K562 (cell line): ENCODE results near the gene AZU1. TPM values are rescaled to one million over a fixed set of nuclear protein-coding genes. Genes with fewer than 3 reads are reported as not detected.

Experiments used
- ARHGAP35 ChIP-seq: fragments of 450-650 bp; IDR thresholded peaks from 2 replicates; pipeline ENCODE4 v1.6.1; 2018; ENCODE audit not compliant: partially characterized antibody
- CBX5 ChIP-seq: IDR thresholded peaks from 2 replicates; pipeline ENCODE4 v1.6.1; 2014; ENCODE audit warnings: low read depth, borderline replicate concordance
- HMGN3 ChIP-seq: IDR thresholded peaks from 2 replicates; pipeline ENCODE4 v1.6.1; 2011; ENCODE audit warnings: borderline replicate concordance, low read depth, mild to moderate bottlenecking, mixed read lengths, low read length; ENCODE audit not compliant: insufficient read length; ENCODE audit errors: extremely low read depth
- POLR2H ChIP-seq: IDR thresholded peaks from 2 replicates; pipeline ENCODE4 v1.6.1; 2016; ENCODE audit warnings: missing genetic modification characterization, low read depth, mild to moderate bottlenecking, control low read depth, missing compliant biosample characterization, moderate library complexity
- PYGO2 ChIP-seq: fragments of 450-650 bp; IDR thresholded peaks from 2 replicates; pipeline ENCODE4 v1.6.1; 2016; ENCODE audit warnings: mild to moderate bottlenecking, missing genetic modification characterization, moderate library complexity, missing compliant biosample characterization
- ZNF507 ChIP-seq: conservative IDR thresholded peaks from 2 replicates; pipeline ENCODE4 v1.6.1; 2017; ENCODE audit warnings: missing genetic modification characterization, missing compliant biosample characterization
- ZNF583 ChIP-seq: fragments of 250-450 bp; sonication (Bioruptor Pico); IDR thresholded peaks from 2 replicates; pipeline ENCODE4 v1.4.0; 2020
- ZSCAN29 ChIP-seq: fragments of 450-650 bp; IDR thresholded peaks from 2 replicates; pipeline ENCODE4 v1.6.1; 2017
- polyA plus RNA-seq, 8 experiments: library from polyadenylated mRNA; depleted of rRNA in 4 of 8; stranded (reverse) in 5 of 8; unstranded in 3 of 8; fragments of >200 nt; fragmentation: Nextera tagmentation in 2 of 8; fragmentation: Illumina TruSeq in 1 of 8; extraction: Ambion mirVana in 2 of 8; extraction: Trizol in 1 of 8; gene quantifications; 2 replicates each; pipeline versions ENCODE4 v1.2.1 to v1.2.3, GENCODE V29; 2011 to 2014; ENCODE audit warnings: inconsistent platforms in 1 of 8, missing spikeins in 1 of 8
- total RNA-seq, 7 experiments: library from RNA; depleted of rRNA in 6 of 7; stranded (reverse); fragments of >200 nt in 6 of 7; fragmentation: Illumina TruSeq in 2 of 7; extraction: Trizol in 2 of 7; gene quantifications; 2 replicates each; pipeline versions ENCODE4 v1.2.1 to v1.2.3, GENCODE V29; 2011 to 2021; ENCODE audit warnings: low replicate concordance in 1 of 7
- TF ChIP-seq, protein P1 (sequence below): fragments of 450-650 bp; IDR thresholded peaks from 2 replicates; pipeline ENCODE4 v1.6.1; 2016; ENCODE audit warnings: mild to moderate bottlenecking
- TF ChIP-seq, protein P2 (sequence below): fragments of 200-800 bp; sonication (Bioruptor generic); IDR thresholded peaks from 2 replicates; pipeline ENCODE4 v1.6.1; 2017; ENCODE audit warnings: missing genetic modification characterization, missing compliant biosample characterization
- TF ChIP-seq, protein P3 (sequence below): fragments of 200-800 bp; sonication (Bioruptor generic); IDR thresholded peaks from 2 replicates; pipeline ENCODE4 v1.6.1; 2016; ENCODE audit warnings: missing genetic modification characterization, missing compliant biosample characterization
- TF ChIP-seq, protein P4 (sequence below), 2 experiments: fragments of 200-800 bp in 1 of 2; sonication (Bioruptor generic) in 1 of 2; sonication (generic) in 1 of 2; formaldehyde crosslinking in 1 of 2; IDR thresholded peaks in 1 of 2; conservative IDR thresholded peaks in 1 of 2; 2 replicates each; pipeline versions ENCODE4 v1.5.0 to v1.6.1; 2016 to 2020; ENCODE audit warnings: missing compliant biosample characterization in 1 of 2, missing genetic modification characterization in 1 of 2, missing genetic modification reagents in 1 of 2
- TF ChIP-seq, protein P5 (sequence below): fragments of 450-650 bp; formaldehyde crosslinking; IDR thresholded peaks from 2 replicates; pipeline ENCODE4 v1.4.0; 2020; ENCODE audit warnings: mild to moderate bottlenecking

AZU1 gene
- total and polyA plus RNA-seq, 9 of the 15 experiments (the other 6 are each of a cell fraction or from before 2014, with no cell fraction given): 0.29 to 1.9 (median 0.59) TPM; not detected in 3

DNA sequence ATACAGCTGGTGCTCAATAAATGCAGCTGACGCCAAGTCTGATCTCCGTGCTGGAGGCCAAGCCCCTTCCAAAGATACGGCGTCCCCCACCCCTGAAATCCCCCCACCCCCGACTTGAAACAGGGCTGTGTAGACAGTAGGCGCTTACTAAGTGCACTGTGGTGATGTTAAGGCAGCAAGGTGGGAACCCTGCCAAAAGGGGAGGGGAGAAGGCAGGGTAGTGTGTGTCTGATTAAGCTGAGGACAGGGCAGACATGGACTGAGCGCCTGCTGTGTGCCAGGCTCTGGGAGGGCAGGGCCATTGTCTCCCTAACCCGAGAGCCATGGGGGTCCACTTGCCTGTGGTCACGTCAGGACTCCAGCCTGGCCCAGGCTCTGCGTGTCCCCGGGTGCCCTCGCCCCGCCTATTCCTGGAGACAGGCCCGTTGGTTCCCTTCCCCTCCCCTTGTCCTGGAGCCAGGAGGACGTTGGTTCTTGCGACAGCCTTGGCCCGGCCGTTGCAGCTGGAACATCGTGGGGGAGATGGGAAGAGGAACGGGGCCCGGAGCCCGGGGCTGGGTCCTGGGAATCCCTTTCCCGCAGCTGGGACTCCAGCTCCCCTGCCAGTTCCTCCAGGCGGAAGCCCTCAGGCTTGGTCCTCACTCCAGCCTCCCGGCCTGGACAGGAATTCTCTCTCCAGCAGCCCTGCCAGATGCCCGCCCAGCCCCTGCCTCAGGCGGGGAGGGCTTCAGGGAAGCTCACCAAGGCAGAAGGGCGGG, 22.8 kb downstream of the AZU1 start (continued):
- TF ChIP-seq ZNF507 (tag): no peak
- no peak for TF ChIP-seq PYGO2
- TF ChIP-seq, protein P1, sequence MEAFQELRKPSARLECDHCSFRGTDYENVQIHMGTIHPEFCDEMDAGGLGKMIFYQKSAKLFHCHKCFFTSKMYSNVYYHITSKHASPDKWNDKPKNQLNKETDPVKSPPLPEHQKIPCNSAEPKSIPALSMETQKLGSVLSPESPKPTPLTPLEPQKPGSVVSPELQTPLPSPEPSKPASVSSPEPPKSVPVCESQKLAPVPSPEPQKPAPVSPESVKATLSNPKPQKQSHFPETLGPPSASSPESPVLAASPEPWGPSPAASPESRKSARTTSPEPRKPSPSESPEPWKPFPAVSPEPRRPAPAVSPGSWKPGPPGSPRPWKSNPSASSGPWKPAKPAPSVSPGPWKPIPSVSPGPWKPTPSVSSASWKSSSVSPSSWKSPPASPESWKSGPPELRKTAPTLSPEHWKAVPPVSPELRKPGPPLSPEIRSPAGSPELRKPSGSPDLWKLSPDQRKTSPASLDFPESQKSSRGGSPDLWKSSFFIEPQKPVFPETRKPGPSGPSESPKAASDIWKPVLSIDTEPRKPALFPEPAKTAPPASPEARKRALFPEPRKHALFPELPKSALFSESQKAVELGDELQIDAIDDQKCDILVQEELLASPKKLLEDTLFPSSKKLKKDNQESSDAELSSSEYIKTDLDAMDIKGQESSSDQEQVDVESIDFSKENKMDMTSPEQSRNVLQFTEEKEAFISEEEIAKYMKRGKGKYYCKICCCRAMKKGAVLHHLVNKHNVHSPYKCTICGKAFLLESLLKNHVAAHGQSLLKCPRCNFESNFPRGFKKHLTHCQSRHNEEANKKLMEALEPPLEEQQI: no peak
- TF ChIP-seq ZSCAN29: no peak
- TF ChIP-seq CBX5: no peak
- TF ChIP-seq, protein P2, sequence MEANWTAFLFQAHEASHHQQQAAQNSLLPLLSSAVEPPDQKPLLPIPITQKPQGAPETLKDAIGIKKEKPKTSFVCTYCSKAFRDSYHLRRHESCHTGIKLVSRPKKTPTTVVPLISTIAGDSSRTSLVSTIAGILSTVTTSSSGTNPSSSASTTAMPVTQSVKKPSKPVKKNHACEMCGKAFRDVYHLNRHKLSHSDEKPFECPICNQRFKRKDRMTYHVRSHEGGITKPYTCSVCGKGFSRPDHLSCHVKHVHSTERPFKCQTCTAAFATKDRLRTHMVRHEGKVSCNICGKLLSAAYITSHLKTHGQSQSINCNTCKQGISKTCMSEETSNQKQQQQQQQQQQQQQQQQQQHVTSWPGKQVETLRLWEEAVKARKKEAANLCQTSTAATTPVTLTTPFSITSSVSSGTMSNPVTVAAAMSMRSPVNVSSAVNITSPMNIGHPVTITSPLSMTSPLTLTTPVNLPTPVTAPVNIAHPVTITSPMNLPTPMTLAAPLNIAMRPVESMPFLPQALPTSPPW (CRISPR knock-in tag): peak; percentile 69
- TF ChIP-seq, protein P3, sequence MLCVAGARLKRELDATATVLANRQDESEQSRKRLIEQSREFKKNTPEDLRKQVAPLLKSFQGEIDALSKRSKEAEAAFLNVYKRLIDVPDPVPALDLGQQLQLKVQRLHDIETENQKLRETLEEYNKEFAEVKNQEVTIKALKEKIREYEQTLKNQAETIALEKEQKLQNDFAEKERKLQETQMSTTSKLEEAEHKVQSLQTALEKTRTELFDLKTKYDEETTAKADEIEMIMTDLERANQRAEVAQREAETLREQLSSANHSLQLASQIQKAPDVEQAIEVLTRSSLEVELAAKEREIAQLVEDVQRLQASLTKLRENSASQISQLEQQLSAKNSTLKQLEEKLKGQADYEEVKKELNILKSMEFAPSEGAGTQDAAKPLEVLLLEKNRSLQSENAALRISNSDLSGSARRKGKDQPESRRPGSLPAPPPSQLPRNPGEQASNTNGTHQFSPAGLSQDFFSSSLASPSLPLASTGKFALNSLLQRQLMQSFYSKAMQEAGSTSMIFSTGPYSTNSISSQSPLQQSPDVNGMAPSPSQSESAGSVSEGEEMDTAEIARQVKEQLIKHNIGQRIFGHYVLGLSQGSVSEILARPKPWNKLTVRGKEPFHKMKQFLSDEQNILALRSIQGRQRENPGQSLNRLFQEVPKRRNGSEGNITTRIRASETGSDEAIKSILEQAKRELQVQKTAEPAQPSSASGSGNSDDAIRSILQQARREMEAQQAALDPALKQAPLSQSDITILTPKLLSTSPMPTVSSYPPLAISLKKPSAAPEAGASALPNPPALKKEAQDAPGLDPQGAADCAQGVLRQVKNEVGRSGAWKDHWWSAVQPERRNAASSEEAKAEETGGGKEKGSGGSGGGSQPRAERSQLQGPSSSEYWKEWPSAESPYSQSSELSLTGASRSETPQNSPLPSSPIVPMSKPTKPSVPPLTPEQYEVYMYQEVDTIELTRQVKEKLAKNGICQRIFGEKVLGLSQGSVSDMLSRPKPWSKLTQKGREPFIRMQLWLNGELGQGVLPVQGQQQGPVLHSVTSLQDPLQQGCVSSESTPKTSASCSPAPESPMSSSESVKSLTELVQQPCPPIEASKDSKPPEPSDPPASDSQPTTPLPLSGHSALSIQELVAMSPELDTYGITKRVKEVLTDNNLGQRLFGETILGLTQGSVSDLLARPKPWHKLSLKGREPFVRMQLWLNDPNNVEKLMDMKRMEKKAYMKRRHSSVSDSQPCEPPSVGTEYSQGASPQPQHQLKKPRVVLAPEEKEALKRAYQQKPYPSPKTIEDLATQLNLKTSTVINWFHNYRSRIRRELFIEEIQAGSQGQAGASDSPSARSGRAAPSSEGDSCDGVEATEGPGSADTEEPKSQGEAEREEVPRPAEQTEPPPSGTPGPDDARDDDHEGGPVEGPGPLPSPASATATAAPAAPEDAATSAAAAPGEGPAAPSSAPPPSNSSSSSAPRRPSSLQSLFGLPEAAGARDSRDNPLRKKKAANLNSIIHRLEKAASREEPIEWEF (CRISPR knock-in tag): no peak
- TF ChIP-seq, protein P4, sequence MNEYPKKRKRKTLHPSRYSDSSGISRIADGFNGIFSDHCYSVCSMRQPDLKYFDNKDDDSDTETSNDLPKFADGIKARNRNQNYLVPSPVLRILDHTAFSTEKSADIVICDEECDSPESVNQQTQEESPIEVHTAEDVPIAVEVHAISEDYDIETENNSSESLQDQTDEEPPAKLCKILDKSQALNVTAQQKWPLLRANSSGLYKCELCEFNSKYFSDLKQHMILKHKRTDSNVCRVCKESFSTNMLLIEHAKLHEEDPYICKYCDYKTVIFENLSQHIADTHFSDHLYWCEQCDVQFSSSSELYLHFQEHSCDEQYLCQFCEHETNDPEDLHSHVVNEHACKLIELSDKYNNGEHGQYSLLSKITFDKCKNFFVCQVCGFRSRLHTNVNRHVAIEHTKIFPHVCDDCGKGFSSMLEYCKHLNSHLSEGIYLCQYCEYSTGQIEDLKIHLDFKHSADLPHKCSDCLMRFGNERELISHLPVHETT (CRISPR knock-in tag; conservative IDR thresholded peaks at IDR 0.05 in 1 of 2, IDR thresholded peaks at IDR 0.05 in 1 of 2): no peak
- TF ChIP-seq POLR2H (tag): no peak
- no peak for TF ChIP-seq ZNF583 (CRISPR knock-in tag)
- no peak for TF ChIP-seq HMGN3
- no peak for TF ChIP-seq ARHGAP35
- TF ChIP-seq, protein P5, sequence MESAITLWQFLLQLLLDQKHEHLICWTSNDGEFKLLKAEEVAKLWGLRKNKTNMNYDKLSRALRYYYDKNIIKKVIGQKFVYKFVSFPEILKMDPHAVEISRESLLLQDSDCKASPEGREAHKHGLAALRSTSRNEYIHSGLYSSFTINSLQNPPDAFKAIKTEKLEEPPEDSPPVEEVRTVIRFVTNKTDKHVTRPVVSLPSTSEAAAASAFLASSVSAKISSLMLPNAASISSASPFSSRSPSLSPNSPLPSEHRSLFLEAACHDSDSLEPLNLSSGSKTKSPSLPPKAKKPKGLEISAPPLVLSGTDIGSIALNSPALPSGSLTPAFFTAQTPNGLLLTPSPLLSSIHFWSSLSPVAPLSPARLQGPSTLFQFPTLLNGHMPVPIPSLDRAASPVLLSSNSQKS (CRISPR knock-in tag): no peak
